Activated T-cell treated with anti-CD3 and anti-CD28 coated beads, Interleukin-2, amount 50 U/mL, for 72 hours (primary cell): ENCODE data around the gene BABAM2. TPM values are rescaled to one million over a fixed set of nuclear protein-coding genes. Genes with fewer than 3 reads are reported as not detected.
"Not testable (repeated sequence)": the region's sequence is repeated elsewhere in the genome, so short reads cannot be mapped to it uniquely, and the experiment has no call there.

Source experiments
- ATAC-seq, 2 donors: fragments of 150-1000 bp; cut with Tn5 transposase; replicated peaks in 1 of 2; 2 replicates each; pipeline ENCODE4 v1.10.0; 2021; ENCODE audit warnings: moderate library complexity in 2 of 2, mild to moderate bottlenecking in 1 of 2
- DNase-seq, 2 donors: peaks; one replicate each; pipeline ENCODE4 v3.0.0; 2021 to 2022; ENCODE audit warnings: mixed read lengths in 1 of 2
- H3K27ac Mint-ChIP-seq: one replicate; pipeline ENCODE4 v1.8.0; 2022; ENCODE audit warnings: mild to moderate bottlenecking, moderate library complexity, mixed read lengths
- H3K27me3 Mint-ChIP-seq: one replicate; pipeline ENCODE4 v1.8.0; 2022; ENCODE audit warnings: low read depth, mixed read lengths
- H3K36me3 Mint-ChIP-seq, 2 donors: one replicate each; pipeline ENCODE4 v1.8.0; 2022; ENCODE audit warnings: mixed read lengths in 2 of 2, mild to moderate bottlenecking in 1 of 2; ENCODE audit not compliant: insufficient read depth in 2 of 2
- H3K4me1 Mint-ChIP-seq: one replicate; pipeline ENCODE4 v1.8.0; 2022; ENCODE audit warnings: low read depth, mixed read lengths
- H3K4me3 Mint-ChIP-seq, 2 donors: one replicate each; pipeline ENCODE4 v1.8.0; 2022; ENCODE audit warnings: mild to moderate bottlenecking in 2 of 2, mixed read lengths in 2 of 2, moderate library complexity in 2 of 2
- H3K9me3 Mint-ChIP-seq, 2 donors: one replicate each; pipeline ENCODE4 v1.8.0; 2022; ENCODE audit warnings: mixed read lengths in 2 of 2
- total RNA-seq, 2 donors: library from RNA; stranded (reverse); gene quantifications; one replicate each; pipeline ENCODE4 v1.2.3, GENCODE V29; 2022

Gene BABAM2
- total RNA-seq, 2 donors from 2014 or later = 96.6 to 97.2 TPM

DNA sequence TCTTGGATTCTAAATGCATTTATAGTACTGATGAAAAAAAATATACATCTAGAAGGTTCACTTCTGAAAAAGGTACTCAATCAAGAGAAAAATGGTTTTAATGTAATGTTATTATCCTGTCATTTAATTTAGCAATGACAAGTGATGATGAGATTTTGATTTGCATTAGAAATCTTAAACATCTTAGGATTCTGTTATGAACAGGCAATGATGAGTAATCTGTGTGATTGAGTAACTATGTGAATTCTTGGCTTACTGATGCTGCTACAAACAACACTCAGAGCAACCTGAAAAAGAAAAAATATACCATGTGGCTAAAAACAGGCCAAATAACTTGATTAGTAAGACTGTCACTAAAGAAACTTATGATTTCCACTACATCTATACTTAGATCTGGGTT, 30.4 kb upstream of the BABAM2 start:
- no peak for DNase-seq
- peak; percentile 79 to 84 for ATAC-seq
- peaks cover 55% of the 10 kb centered on the region for H3K4me1 Mint-ChIP-seq
- peak overlapping the region in 1 of 2 donors; percentile 34 for H3K4me3 Mint-ChIP-seq
- H3K27me3 Mint-ChIP-seq = no peaks in the 10 kb centered on the region
- H3K9me3 Mint-ChIP-seq = peaks cover 2 to 6% of the 10 kb centered on the region in 2 donors
- peak overlapping the region; percentile 90 for H3K27ac Mint-ChIP-seq
- H3K36me3 Mint-ChIP-seq = peaks cover 10 to 14% of the 10 kb centered on the region in 2 donors

DNA sequence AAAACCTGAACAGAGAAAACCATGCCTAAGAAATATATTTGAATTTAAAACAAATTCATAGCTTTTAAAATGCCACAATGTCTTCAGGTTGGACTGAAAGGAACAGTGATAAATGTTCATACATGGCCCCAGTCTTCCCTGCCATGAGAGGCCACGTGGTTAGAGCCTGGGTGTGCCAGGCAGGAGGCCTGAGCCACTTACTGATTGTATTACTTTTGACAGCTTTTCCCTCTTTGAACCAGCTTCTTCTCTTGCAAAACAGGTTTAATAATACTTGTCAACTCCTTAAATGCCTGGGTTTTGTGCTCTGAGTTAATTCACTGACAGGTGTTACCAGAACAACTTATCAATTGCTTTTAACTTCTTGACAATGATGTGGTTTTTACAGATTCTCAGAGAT, 27.4 kb upstream of the BABAM2 start:
- Mint-ChIP-seq H3K4me1 (peaks cover 27% of the 10 kb centered on the region), H3K36me3 (peaks cover 0 to 1% of the 10 kb centered on the region in 2 donors), H3K27me3 (no peaks in the 10 kb centered on the region), H3K27ac (no peak overlapping the region), H3K9me3 (no peaks in the 10 kb centered on the region), H3K4me3 (no peak overlapping the region)
- ATAC-seq = no peak
- DNase-seq = no peak

DNA sequence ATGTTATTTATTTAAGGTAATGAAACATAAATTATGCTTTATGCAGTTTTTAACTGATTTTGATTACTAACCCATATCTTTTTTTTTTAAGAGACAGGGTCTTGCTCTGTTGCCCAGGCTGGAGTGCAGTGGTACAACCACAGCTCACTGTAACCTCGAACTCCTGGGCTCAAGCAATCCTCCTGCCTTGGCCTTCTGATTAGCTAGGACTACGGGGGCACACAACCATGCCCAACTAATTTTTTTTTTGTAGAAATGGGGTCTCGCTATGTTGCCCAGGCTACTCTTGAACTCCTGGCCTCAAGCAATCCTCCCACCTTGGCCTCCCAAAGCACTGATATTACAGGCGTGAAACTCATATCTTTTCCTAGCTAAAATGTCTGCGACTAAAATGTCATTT, 26.6 kb upstream of the BABAM2 start:
- peaks cover 19% of the 10 kb centered on the region for H3K4me1 Mint-ChIP-seq
- not testable (repeated sequence) for DNase-seq, H3K36me3 Mint-ChIP-seq, H3K9me3 Mint-ChIP-seq, H3K27ac Mint-ChIP-seq, ATAC-seq, H3K4me3 Mint-ChIP-seq, H3K27me3 Mint-ChIP-seq

DNA sequence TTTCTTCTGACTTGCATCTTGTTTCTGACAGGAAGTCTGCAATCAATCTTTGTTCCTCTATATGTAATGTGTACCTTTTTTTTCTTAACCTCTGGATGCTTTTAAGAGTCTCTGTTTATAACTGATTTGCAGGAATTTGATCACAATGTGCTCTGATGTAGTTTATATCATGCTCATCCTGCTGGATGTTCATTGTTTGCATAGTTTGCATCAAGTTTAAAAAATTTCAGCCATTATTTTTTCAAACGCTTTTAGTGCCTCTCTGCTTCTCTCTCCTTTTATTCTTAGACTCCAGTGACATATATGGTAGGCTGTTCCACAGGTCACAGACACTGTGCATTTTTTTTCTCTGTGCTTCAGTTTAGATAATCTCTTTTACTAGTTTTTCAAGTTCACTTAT, 24.3 kb upstream of the BABAM2 start:
- ATAC-seq = no peak
- H3K27ac Mint-ChIP-seq = no peak overlapping the region

DNA sequence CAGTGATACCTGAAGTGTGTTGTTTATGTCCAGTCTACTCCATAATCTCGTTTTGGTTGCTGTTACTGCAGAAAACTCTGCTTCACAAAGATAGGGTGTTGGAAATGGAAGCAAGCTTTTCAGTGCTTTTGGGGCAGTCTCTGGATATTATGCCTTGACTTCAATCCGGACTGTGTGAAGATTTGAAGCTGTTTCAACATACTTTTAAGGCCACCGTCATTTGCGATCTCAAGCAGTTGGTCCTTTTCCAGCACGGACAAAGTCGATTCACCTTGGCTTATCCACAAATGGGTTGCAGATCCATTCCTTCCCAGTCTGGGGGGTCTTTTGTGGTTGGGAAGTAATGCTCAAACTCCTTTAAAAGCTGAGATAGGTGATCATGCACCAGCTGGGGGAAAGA, 20.8 kb upstream of the BABAM2 start:
- Mint-ChIP-seq H3K4me1 (no peaks in the 10 kb centered on the region), H3K27ac (no peak overlapping the region), H3K4me3 (no peak overlapping the region), H3K27me3 (no peaks in the 10 kb centered on the region), H3K36me3 (no peaks in the 10 kb centered on the region), H3K9me3 (no peaks in the 10 kb centered on the region)
- DNase-seq (no peak), ATAC-seq (no peak)

More for the DNA sequence above, 24.3 kb upstream of the BABAM2 start:
- H3K27me3 Mint-ChIP-seq = no peaks in the 10 kb centered on the region
- no peaks in the 10 kb centered on the region for H3K9me3 Mint-ChIP-seq
- no peak overlapping the region for H3K4me3 Mint-ChIP-seq
- peaks cover 3% of the 10 kb centered on the region for H3K4me1 Mint-ChIP-seq
- no peaks in the 10 kb centered on the region for H3K36me3 Mint-ChIP-seq
- no peak for DNase-seq

DNA sequence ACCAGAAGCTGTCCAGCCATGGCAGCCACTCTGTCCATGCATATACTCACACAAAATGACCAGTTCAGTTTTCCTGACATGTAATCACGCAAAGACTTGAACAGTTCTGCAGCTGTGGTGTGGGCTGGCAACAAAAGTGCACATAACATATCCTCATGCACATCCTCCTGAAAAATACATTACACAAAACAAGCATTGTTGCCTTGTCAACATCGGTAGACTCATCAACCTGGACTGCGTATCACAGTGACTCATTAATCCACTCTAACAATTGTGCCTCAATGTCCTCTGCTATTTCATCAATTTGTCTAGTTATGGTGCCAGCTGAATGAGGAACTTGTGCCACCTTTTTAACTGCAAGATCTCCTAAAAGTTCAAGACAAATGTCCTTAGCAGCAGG, 19.8 kb upstream of the BABAM2 start:
- DNase-seq (no peak), ATAC-seq (no peak)
- Mint-ChIP-seq H3K36me3 (peaks cover 2 to 3% of the 10 kb centered on the region in 2 donors), H3K27me3 (no peaks in the 10 kb centered on the region), H3K27ac (peak overlapping the region; percentile 50), H3K9me3 (peaks cover 0 to 2% of the 10 kb centered on the region in 2 donors), H3K4me1 (no peaks in the 10 kb centered on the region), H3K4me3 (no peak overlapping the region)

DNA sequence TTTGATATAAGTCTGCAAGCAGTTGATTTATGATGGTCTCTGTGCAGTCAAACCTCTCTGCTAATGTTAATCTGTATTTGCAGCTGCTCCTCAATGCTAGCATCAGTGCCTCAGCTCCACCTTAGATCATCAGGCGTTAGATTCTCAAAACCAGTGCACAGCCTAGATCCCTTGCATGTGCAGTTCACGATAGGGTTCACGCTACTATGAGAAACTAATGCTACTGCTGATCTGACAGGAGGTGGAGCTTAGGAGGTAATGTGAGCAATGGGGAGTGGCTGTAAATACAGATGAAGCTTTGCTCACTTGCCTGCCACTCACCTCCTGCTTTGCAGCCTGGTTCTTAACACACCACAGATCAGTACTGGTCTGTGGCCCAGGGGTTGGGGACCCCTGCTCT, 18.7 kb upstream of the BABAM2 start:
- no peak for ATAC-seq
- Mint-ChIP-seq H3K27ac (no peak overlapping the region), H3K4me3 (no peak overlapping the region), H3K27me3 (no peaks in the 10 kb centered on the region), H3K36me3 (peaks cover 4% of the 10 kb centered on the region in 2 donors), H3K4me1 (no peaks in the 10 kb centered on the region), H3K9me3 (peaks cover 0 to 3% of the 10 kb centered on the region in 2 donors)
- no peak for DNase-seq

DNA sequence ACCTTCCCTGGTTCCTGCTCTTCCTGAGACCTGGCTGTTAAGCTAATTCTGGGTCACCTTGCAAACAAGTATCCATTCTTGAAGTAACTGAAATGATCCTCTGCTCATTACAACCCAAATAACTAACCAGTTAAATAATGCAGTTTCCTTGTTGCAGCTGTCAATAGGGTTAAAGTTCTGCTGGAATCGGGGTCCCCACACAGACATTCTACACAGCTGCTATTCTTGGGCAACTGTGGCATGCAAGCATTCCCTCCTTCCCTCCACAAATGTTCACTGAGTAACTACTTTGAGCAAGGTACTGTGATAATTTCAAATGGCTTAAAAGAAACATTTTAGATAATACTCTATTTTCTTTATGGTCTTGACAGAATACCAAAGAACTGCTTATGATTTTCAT, 17.4 kb upstream of the BABAM2 start:
- Mint-ChIP-seq H3K27me3 (no peaks in the 10 kb centered on the region), H3K36me3 (peaks cover 4 to 8% of the 10 kb centered on the region in 2 donors), H3K4me1 (no peaks in the 10 kb centered on the region), H3K4me3 (no peak overlapping the region), H3K9me3 (peaks cover 0 to 3% of the 10 kb centered on the region in 2 donors), H3K27ac (no peak overlapping the region)
- no peak for DNase-seq
- ATAC-seq = no peak

DNA sequence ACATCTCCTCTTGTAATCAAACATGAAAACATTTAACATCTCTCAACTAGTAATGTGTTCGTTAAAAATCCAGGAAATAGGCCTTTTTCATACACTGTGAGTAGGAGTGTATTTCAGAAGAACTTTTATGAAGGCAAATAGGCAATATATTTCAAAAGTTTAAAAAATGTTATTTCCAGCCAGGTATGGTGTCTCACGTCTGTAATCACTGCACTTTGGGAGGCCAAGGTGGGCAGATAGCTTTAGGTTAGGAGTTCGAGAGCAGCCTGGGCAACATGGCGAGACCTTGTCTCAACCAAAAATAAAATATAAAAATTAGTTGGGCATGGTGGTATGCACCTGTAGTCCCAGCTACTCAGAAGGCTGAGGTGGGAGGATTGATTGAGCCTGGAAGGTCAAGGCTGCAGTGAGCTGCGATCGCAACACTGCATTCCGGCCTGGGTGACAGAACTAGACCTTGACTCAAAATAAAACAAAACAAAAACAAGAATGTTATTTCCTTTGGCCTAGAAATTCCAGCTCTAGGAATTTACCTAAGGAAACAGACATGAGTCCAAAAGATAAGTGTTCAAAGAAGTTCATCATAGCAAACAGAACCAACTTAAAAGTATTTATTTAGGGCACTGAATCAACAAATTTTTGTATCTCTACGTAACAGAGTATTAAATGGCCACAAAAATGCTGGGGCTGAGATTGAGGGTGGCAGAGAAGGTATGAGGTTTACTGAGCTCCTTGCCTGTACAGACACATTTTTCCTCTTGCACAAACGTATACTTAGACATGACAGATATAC, 15.2 kb upstream of the BABAM2 start:
- Mint-ChIP-seq H3K9me3 (peaks cover 4 to 10% of the 10 kb centered on the region in 2 donors), H3K4me3 (no peak overlapping the region), H3K4me1 (no peaks in the 10 kb centered on the region), H3K27ac (peak overlapping the region; percentile 43), H3K36me3 (peaks cover 8% of the 10 kb centered on the region in 2 donors), H3K27me3 (no peaks in the 10 kb centered on the region)
- ATAC-seq (no peak), DNase-seq (no peak)

DNA sequence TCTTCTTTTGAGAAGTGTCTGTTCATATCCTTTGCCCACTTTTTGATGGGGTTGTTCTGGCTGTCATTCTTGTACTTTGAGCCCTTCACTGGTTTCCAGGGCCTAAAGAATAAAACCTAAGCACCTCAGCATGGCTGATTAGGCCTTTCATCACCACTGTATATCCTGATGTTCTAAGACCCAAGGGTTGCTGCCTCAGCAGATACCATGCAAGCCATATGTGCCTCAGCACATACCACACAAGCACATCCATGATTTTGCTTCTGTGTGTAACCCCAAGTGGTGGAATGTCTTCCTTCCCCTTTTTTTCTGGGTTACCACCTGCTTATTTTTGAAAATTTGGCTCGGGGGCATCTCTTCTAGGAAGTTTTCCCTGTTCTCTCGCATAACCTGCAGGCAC, 11.7 kb upstream of the BABAM2 start:
- no peak overlapping the region for H3K27ac Mint-ChIP-seq
- peaks cover 7 to 13% of the 10 kb centered on the region in 2 donors for H3K9me3 Mint-ChIP-seq
- DNase-seq = no peak
- ATAC-seq = no peak
- H3K4me3 Mint-ChIP-seq = no peak overlapping the region
- no peaks in the 10 kb centered on the region for H3K4me1 Mint-ChIP-seq
- H3K36me3 Mint-ChIP-seq = peaks cover 10 to 11% of the 10 kb centered on the region in 2 donors
- H3K27me3 Mint-ChIP-seq = no peaks in the 10 kb centered on the region

DNA sequence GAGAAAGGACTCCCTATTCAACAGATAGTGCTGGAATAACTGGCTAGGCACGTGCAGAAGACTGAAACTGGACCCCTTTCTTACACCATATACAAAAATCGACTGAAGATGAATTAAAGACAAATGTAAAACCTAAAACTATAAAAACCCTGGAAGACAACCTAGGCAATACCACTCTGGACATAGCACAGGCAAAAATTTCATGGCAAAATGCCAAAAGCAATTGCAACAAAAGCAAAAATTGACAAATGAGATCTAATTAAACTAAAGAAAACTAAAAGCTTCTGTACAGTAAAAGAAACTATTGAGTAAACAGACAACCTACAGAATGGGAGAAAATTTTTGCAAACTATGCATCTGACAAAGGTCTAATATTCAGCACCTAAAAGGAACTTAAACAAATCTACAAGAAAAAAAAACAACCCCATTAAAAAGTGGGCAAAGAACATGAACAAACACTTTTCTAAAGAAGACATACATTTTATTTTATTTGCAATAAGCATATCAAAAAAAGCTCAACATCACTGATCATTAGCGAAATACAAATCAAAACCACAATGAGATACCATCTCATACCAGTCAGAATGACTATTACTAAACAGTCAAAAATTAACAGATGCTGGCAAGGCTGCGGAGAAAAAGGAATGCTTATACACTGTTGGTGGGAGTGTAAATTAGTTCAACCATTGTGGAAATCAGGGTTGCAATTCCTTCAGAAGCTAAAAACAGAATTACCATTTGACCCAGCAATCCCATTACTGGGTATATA, 8.5 kb upstream of the BABAM2 start:
- H3K27ac Mint-ChIP-seq, H3K36me3 Mint-ChIP-seq, H3K4me3 Mint-ChIP-seq, H3K4me1 Mint-ChIP-seq, H3K9me3 Mint-ChIP-seq, DNase-seq, H3K27me3 Mint-ChIP-seq, ATAC-seq: not testable (repeated sequence)

DNA sequence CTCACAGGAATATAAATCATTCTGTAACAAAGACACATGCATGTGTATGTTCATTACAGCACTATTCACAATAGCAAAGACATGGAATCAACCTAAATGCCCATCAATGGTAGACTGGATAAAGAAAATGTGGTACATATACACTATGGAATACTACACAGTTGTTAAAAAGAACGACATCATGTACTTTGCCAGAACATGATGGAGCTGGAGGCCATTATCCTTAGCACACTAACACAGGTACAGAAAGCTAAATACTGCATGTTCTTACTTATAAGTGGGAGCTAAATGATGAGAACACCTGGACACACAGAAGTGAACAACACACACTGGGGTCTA, 8.0 kb upstream of the BABAM2 start:
- not testable (repeated sequence) for H3K27me3 Mint-ChIP-seq, H3K27ac Mint-ChIP-seq, ATAC-seq, H3K4me1 Mint-ChIP-seq, H3K36me3 Mint-ChIP-seq, H3K9me3 Mint-ChIP-seq, DNase-seq, H3K4me3 Mint-ChIP-seq

DNA sequence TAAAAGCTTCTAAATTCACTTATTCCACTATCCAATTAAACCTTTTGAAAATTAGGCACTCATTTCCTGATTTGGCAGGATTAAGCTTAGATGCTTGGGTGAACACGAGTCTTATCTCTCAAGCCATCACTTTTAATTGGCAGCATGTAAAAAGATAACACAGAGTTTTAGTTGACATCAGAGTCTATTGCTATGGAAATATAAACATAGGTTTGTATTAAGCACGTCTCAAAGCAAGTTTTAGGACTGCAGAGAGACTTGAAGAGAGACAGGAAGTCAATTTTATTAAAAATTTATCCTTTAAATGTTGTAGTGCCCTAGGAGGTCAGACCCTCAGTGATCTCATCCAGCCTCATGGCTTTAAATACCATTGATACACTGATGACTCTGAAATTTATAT, 5.9 kb upstream of the BABAM2 start:
- Mint-ChIP-seq H3K27ac (no peak overlapping the region), H3K9me3 (peaks cover 5 to 7% of the 10 kb centered on the region in 2 donors), H3K27me3 (no peaks in the 10 kb centered on the region), H3K4me1 (peaks cover 20% of the 10 kb centered on the region), H3K36me3 (peaks cover 2 to 5% of the 10 kb centered on the region in 2 donors), H3K4me3 (no peak overlapping the region)
- no peak for ATAC-seq
- DNase-seq = no peak
